ENCODE results near the gene PELI2. TPM values are rescaled to one million over a fixed set of nuclear protein-coding genes. Genes with fewer than 3 reads are reported as not detected.
A peak's percentile ranks its signal among the peaks of the same experiment; 100 is the strongest.

Gene PELI2
- total RNA-seq, 1 donor from 2014 or later: 36.7 TPM

DNA sequence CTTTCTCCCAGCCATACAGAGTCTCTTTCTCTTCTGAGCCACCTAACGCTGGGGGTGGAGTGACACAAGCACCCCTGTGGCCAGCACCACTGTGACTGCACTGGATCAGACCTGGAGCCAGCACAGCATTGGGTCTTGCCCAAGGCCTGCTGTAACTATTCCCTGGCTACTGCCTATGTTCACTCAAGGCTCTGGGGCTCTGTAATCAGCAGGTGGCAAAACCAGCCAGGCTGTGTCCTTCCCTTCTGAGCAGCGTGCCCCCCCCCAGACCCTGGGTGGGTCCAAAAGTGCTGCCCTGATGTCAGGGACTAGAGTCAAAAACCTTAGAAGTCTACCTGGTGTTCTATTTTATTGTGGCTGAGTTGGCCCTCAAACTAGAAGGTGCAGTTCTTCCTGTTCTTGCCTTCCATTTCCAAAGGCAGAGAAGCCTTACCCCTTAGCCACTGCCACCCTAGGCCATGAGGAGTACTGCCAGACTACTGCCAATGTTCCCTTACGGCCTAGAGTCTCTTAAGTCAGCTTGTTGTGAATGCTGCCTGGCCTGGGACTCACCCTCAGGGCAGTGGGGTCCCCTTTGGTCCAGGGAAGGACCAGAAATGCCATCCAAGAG, 49.9 kb downstream of the PELI2 start:
- no peak for DNase-seq (ENCODE audit: low spot score in 2 of 2)
- FAIRE-seq: no peak

DNA sequence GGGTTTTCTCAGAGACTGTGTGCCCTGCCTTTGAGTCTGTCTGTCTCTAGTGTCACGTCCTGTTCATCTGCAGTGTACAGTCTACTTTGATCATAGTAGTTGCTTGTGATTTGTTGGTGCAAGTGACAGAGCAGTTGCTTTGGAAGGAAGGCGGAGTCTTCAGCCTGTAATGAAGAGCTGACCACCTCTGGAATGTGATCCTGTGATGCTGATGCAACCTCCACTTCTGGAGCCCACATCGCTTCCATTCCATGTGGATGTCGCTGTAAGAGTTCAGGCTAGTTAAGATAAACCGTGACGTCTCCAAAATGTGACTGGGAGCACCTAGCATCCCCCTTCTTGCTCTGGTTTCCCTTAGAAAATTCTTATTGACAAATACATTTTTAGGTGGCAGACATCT, 51.8 kb downstream of the PELI2 start:
- FAIRE-seq: no peak
- DNase-seq (ENCODE audit: low spot score in 2 of 2): no peak

DNA sequence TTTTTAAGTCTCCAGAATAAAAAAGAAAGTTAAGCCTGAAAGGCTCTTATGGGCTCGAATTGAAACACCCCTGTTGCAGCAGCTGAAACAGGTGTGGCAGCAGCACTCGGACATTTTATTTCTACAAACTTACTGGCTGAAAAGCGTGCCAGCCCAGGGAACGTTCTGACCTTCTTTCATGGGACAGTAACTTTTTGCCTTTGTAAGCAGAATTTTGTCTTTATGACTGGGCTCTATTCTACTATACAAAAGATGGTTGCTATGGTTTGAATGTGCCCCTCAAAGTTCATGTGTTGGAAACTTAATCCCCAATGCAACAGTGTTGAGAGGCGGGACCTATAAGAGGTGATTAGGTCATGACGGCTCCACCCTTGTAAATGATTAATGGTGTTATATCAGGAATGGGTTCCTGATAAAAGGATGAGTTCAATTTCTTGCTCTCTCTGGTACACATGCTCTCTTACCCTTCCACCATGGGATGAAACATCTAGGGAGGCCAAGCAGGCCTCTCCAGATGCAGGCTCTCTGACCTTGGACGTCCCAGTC, 52.7 kb downstream of the PELI2 start:
- FAIRE-seq (no peak), DNase-seq (ENCODE audit: low spot score in 2 of 2) (no peak)

DNA sequence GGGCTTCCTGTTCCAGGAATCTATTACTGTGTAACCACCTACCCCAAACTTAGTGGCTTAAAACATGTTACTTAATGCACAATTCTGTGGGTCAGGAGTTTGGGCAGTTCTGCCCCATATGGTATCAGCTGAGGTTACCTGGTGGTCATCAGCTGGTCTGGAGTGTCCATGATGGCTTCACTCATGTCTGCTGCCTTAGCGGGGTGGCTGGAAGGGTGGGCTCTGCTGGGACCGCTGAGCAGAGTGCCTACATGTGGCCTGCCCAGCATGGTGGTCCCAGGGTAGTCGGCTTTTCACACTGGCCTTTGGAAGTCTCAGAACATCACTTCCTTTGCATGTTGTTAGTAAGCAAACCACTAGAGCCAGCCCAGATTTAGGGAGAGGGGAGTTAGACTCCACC, 53.9 kb downstream of the PELI2 start:
- no peak for FAIRE-seq

DNA sequence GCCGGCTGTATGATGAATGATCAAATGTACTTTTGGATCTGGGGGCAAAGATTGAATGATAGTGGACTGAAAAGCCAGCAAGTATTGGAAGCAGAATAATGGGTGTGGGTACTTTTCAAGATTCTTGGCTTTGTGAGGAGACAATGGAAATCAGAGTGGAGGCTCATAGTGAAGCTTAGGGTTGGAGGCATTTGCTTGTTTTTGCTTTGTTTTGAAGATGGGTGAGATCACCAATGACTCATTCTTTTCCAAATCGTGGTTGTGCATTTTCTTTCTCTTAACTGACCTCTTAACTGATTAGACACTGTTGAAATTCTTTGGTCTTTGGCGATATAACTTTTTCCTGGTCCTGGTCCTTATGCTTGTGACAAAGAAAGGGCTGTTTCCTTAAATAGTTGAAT, 54.4 kb downstream of the PELI2 start:
- DNase-seq (ENCODE audit: low spot score in 2 of 2) (peak in 1 of 2 donors; percentile 14), FAIRE-seq (no peak)

More for the DNA sequence above, 53.9 kb downstream of the PELI2 start:
- no peak for DNase-seq (ENCODE audit: low spot score in 2 of 2)

DNA sequence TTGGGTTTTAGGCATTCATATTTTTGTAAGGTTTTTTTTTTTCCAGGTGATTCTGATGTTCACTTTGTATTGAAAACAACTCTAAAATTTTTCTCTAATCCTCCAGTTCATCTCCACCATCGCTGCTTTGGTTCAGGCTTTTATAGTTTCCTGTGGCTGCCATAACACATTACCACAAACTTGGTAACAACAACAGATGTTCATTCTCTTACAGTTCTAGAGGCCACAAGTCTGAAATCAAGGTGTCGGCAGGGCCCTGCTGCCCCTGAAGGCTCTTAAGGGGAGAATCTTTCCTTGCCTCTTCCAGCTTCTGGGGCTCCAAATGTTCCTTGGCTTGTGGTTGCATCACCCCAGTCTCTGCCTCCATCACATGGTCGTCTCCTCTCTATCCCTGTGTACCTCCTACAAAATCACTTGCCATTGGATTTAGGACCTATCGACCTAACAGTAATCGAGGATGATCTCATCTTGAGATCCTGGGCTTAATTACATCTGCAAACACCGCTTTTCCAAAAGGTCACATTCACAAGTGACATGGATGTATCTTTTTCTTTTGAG, 55.2 kb downstream of the PELI2 start:
- DNase-seq (ENCODE audit: low spot score in 2 of 2) (no peak), FAIRE-seq (no peak)

DNA sequence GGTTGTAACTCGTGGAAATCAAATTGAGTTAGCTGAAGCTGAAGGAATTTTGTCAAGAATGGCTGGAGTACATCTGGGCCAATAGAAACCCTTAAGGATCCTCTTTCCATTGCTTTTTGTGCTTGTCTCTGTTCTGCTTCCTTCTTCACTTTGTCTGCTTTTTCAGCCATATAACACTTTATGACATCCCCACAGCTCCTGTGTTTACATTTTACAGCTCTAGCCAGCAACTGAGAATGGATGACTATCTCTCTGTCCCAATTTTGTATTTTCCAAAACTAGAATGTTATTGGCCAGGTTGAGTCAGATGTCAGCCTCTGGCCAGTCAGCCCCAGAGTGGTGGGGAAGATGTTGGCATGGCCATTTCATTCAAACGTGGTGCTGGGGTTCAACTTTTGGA, 57.6 kb downstream of the PELI2 start:
- FAIRE-seq (no peak), DNase-seq (ENCODE audit: low spot score in 2 of 2) (no peak)

DNA sequence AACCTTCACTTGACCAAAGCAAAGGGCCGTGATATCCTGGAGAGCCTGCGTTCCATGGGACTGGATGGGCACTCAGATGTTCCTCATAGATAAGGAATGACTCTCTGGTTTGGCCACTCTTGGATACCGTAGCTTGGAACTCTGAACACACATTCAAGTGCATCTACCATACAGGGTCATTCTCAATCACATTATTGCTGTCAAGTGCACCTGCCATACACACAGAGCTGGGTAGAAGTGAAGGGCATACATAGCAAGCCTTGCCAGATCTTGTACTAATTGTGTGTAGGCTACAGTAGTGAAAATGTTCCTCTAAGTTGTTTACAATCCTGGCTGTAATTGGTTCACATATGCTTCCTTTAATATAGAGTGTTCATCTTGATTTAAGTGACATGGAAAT, 58.3 kb downstream of the PELI2 start:
- FAIRE-seq: no peak
- no peak for DNase-seq (ENCODE audit: low spot score in 2 of 2)

DNA sequence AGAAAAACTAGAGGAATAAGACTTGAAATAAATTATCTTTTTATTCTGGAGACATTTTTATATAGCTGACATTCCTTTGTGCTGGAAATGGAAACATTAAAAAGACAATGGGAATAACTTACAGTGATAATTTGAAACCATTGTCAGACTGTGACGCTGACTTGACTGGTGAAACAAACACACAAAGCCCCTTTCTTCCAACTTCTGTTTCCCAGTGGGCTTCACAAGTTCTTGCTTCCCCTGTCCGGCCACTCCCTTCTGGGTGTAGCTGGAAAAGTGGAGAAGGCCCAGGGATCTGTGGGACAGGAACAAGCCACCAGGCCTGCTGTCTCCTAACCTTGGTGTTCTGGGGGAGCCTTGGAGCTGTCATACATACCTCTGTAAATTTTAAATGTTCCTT, 58.8 kb downstream of the PELI2 start:
- FAIRE-seq (no peak), DNase-seq (ENCODE audit: low spot score in 2 of 2) (no peak)

DNA sequence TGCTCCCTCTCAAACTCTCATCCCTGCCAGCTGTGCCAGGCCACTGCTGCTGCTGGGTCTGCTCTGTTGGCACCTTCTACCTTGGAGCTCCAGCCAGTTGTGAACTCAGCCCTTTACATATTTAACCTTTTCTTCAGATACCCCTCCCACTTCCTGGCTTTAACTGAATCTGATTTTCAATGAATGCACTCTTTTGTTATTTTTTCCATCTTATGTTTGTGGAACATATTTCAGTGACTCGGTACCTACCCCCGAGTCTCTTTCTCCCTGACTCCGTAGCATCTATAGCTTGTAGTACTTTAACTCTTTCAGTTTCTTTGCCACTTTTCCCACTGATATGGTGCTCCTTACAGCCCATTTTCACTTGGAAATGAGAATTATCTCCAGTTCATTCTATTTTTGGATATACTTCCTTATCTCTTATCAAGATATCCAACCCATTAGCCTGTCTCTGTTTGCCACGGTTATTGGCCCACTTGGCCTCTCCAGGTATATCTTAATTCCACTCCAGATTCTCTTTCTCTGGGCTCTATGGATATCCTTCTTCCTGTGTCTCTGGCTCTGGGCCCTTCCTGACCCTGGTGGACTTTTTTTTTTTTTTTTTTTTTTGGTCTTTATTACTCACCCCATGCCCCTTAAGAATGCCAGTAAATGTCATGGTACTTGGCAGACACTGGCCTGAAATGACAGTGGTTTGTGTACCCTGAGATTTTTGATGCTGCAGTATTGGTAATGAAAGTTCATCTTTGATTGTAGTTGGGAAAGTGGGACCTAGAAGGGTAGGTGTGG, 62.7 kb downstream of the PELI2 start:
- DNase-seq (ENCODE audit: low spot score in 2 of 2): no peak
- no peak for FAIRE-seq

DNA sequence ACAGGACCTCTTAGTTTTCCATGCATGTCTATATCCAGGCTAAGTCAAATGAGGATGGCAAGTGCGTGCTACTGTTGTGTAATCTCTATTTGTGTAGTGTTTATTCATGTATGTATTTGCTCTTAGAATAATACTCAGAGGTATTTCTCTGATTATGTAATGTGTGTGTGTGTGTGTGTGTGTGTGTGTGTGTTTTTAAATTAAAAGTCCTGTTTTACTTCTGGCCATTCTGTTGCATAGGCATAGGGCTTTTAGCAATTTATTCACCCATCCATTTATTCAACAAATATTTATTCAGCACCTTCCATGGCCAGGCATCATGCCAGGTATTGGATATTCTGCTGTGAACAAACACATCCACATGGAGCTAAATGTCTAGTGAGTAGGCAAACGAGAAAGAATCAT, 63.5 kb downstream of the PELI2 start:
- no peak for DNase-seq (ENCODE audit: low spot score in 2 of 2)
- no peak for FAIRE-seq

DNA sequence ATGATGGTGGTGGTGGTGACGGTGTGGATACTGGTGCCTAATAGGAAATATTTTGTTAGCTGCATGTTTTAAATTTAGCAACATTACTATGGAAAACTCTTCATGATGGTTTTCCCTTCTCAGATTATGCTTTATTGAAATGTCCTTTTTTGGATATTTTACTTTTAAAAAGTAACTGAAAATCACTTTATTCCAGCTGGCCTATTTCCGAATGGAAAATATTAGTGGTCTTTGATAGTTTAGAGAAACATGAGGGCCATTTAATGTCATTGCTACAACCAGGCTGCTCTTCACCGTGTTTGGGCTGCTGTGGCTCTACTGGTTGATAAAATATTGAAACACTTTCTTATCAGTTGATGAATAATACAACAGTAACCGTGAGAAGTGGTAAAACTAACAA, 64.2 kb downstream of the PELI2 start:
- no peak for FAIRE-seq
- DNase-seq (ENCODE audit: low spot score in 2 of 2): no peak

DNA sequence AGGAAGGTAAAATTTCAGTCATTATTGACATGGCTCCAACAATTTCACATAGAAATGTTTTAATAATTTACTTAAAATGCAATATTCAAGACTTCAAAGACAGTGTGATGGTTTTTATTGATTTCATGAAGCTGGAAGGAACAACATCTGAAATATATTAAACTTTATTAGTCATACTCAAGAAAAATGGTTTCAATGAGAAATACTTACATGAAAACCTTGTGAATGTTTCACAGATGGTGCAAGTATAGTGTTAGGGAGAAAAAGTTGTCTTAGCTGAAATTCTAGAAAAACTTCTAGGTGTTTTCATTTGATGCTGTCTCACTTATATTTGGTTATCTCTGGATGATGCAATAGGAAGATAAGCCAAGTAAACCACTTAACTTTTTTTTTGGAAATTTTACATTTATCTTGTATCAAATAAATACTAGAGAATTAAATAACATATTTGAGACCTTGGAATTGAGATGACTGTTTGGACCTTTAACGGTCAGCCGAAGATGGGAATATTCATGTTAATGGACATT, 65.5 kb downstream of the PELI2 start:
- no peak for FAIRE-seq
- no peak for DNase-seq (ENCODE audit: low spot score in 2 of 2)

DNA sequence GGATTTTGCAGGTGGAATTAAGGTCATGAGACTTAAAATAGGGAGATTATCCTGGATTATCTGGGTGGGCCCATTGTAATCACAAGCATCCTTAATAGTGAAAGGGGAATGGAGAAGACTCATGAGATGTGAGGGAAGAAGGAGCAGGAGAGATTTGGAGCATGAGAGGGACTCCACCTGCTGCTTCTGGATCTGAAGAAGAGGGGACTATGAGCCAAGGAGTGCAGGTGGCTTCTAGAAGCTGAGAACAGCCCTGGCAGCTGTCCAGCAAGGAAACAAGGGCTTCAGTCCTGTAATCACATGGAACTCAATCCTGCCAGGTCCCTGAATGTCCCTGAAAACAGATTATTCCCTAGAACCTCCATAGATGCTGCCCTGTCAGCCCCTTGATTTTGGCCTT, 67.8 kb downstream of the PELI2 start:
- DNase-seq (ENCODE audit: low spot score in 2 of 2): no peak
- FAIRE-seq: no peak

DNA sequence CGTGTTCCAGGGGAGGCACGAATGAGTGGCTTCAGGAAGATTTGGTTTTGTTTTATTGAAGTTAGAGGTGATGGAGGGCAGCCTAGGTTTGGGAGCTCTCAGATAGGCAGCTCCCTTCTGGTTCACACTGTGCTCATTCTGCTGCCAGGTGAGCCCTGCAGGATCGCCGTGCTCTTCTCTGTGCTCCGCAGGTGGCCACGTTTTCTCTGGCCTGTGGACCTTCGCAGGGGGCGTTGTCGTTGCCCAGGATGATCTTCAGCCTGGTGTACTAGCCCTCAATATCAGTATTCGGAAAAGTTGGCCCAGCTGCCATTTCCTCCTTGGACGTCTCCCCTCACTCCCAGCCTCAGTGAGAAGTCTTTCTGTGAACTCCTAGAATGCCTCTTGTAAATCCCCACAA, 69.5 kb downstream of the PELI2 start:
- FAIRE-seq (no peak), DNase-seq (ENCODE audit: low spot score in 2 of 2) (no peak)

DNA sequence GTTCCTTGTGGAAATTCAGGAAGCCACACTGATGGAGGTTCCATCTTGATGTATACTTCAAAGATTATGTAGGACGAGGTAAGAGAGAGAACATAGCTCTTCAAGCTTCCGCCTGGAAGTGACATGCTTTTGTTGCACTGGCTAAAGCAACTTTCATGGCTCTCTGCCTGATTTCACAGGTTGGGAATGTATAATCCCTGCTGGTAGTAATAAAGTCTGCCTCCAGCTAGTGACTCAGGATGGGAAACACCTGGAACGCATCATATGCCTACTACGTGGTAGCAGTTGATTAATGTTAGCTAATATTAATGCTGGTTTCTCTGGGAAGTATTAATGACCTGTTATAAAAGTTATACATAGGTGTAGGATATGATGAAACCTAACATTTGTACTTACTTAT, 71.1 kb downstream of the PELI2 start:
- no peak for DNase-seq (ENCODE audit: low spot score in 2 of 2)
- FAIRE-seq: no peak

DNA sequence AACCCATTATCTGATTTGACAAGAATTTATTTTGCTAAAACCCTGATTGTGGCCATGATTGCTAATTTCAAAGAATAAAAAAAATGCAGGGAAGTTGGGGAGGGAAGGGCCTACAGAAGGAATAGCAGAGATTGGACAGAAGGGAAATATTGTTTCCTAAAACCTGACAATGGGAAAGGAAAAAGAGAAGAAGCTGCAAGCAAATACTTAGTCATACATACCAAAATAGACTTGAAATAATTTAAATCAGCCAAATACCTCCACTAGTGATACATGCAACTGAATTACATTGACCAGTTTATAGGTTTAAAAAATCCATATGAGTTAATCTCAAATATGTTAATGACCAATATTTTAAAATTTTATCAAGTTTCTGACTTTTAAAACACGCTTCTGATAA, 75.1 kb downstream of the PELI2 start:
- FAIRE-seq (no peak), DNase-seq (ENCODE audit: low spot score in 2 of 2) (no peak)

DNA sequence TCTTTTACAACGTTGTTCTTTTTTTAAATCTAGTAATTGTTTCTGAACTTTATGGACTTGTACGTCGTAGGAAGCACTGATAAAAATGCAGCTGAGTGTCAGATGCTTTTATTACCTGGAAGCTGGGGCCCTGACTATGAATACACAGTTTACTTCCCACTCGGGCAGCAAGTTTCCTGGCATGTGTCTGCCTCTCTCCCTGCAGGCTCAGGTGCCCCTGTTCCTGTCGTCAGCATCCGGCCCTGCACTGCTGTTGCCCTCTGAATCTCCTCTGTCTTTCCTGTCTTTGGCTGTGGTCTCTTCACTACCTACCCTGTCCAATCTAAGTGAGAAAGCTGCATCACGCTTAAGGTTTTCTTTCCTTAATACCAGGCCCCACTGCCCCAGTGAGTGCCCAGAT, 75.8 kb downstream of the PELI2 start:
- FAIRE-seq: no peak

DNA sequence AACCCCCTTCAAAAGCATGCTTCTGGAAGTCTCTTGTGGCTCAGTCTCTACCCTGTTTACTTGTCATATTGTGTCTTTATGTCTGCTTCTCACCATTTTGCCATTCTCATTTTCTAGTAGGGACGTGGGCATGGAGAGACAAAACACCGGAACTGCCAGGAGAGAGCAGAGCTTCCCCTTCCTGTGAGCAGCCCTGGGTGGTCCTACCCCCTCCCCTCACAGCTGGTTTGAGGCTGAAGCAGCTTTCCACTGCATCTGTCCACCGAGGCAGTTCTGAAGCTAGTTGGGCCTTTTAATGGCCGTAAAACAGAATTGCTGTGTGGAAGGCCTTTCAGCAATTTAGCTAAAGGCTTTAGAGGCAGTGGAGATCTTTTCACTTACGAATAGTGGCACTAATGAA, 77.0 kb downstream of the PELI2 start:
- FAIRE-seq (no peak), DNase-seq (ENCODE audit: low spot score in 2 of 2) (no peak)

More for the DNA sequence above, 75.8 kb downstream of the PELI2 start:
- DNase-seq (ENCODE audit: low spot score in 2 of 2): no peak

DNA sequence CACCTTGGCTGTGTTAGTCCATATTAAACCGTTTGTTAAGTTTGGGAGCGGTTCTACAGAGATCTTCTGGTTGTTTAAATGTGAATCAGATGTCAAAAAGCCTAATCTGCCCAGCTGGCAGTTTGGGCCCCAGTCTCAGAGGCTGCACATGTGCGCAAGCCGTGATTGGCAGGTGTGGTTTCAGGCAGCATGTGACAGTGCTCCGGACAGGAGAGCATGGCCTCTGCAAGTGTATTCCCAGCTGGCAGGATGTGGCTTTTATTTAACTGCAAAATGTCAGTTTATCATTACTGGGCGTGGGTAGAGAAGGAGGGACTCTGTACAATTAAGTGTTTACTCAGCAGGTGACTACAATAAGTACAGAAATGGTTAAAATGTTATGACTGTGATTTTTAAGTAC, 77.5 kb downstream of the PELI2 start:
- DNase-seq (ENCODE audit: low spot score in 2 of 2) (no peak), FAIRE-seq (no peak)

DNA sequence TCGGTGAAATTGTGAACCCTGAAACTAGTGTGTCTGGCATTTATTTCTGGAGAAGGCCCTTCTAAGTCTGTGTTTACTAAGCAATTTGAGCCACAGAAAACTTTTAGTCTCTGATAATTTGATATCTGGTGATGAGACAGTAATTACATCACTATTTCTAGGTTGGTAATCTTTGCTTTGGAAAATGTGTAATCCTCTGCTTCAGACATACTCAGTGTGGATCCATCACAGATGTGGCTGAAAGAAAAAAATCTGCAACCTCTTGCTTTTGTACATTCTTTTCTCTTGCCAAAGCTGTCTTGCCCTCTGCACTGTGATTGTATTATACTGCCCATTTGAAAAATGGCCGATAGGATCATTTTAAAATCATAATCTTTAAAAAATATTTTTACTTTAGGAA, 78.1 kb downstream of the PELI2 start:
- DNase-seq (ENCODE audit: low spot score in 2 of 2): no peak
- FAIRE-seq: no peak

DNA sequence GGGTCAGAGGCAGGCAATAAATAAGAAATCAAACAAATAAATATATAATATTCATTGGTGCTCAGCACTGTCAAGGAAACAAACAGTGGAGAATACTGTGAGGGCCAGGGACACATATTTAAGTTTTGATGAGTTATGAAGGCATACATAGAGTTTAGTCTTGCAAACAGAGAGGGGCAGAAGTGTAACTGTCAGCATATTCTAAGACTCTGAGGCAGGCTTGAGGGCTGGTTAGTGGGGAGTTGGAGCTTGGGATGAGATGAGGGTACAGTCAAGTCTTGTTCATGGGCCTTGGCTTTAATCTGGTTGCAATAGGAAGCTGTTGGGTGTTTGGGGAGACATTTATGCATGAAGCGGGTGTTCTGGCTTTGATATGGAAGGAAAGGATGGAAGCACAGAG, 78.9 kb downstream of the PELI2 start:
- FAIRE-seq (no peak), DNase-seq (ENCODE audit: low spot score in 2 of 2) (no peak)

Data from frontal cortex (tissue), 4 donors.